Esophagus muscularis mucosa (tissue), 4 donors: Measurements from ENCODE around the gene ZBTB22.

Source experiments
- EP300 ChIP-seq: sonication (generic); formaldehyde crosslinking; IDR thresholded peaks from one replicate; pipeline ENCODE4 v1.6.1; 2017; ENCODE audit warnings: antibody characterized with exemption
- POLR2A ChIP-seq: fragments of 450-650 bp; IDR thresholded peaks from one replicate; pipeline ENCODE4 v1.6.1; 2017; ENCODE audit warnings: antibody characterized with exemption, moderate library complexity, mild to moderate bottlenecking, low read depth
- POLR2AphosphoS5 ChIP-seq, 2 donors: sonication (generic); formaldehyde crosslinking; IDR thresholded peaks; one replicate each; pipeline ENCODE4 v1.6.1; 2017; ENCODE audit warnings: antibody characterized with exemption in 2 of 2
- TF ChIP-seq, protein P1 (sequence below), 3 experiments: fragments of 200-600 bp in 2 of 3; fragments of 450-650 bp in 1 of 3; sonication (generic) in 2 of 3; IDR thresholded peaks; one replicate each; pipeline ENCODE4 v1.5.1; 2017 to 2019; ENCODE audit warnings: antibody characterized with exemption in 3 of 3, mild to moderate bottlenecking in 2 of 3, moderate library complexity in 1 of 3

- TF ChIP-seq POLR2A (no peak), EP300 (no peak), POLR2AphosphoS5 (IDR thresholded peaks at IDR 0.05) (no peak)
- TF ChIP-seq, protein P1, sequence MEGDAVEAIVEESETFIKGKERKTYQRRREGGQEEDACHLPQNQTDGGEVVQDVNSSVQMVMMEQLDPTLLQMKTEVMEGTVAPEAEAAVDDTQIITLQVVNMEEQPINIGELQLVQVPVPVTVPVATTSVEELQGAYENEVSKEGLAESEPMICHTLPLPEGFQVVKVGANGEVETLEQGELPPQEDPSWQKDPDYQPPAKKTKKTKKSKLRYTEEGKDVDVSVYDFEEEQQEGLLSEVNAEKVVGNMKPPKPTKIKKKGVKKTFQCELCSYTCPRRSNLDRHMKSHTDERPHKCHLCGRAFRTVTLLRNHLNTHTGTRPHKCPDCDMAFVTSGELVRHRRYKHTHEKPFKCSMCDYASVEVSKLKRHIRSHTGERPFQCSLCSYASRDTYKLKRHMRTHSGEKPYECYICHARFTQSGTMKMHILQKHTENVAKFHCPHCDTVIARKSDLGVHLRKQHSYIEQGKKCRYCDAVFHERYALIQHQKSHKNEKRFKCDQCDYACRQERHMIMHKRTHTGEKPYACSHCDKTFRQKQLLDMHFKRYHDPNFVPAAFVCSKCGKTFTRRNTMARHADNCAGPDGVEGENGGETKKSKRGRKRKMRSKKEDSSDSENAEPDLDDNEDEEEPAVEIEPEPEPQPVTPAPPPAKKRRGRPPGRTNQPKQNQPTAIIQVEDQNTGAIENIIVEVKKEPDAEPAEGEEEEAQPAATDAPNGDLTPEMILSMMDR (IDR thresholded peaks at IDR 0.05): no peak
These were observed 3.0 kb upstream of the ZBTB22 start for GRCh38 chr6:33320315-33321181.
